Choroid plexus epithelial cell (primary cell): Measurements from ENCODE around the gene MOCS1.

ENCODE experiments used
- DNase-seq: peaks from one replicate; pipeline ENCODE4 v3.0.0-alpha.2; 2010; ENCODE audit warnings: low read depth
- H3K4me3 ChIP-seq: 2 replicates; pipeline ENCODE4 v1.5.1; 2011; ENCODE audit warnings: low read depth, mild to moderate bottlenecking, control low read depth, low read length, moderate library complexity
- CTCF ChIP-seq: conservative IDR thresholded peaks from 2 replicates; pipeline ENCODE4 v1.5.1; 2011; ENCODE audit warnings: low read depth, mild to moderate bottlenecking, control low read depth, inconsistent platforms, low read length, moderate library complexity

The MOCS1 gene

GRCh38 chr6:39899554-39900295 lies 34.5 kb downstream of the MOCS1 start:
- TF ChIP-seq CTCF: no peak
- no peak overlapping the region for H3K4me3 ChIP-seq
- no peak for DNase-seq

DNA sequence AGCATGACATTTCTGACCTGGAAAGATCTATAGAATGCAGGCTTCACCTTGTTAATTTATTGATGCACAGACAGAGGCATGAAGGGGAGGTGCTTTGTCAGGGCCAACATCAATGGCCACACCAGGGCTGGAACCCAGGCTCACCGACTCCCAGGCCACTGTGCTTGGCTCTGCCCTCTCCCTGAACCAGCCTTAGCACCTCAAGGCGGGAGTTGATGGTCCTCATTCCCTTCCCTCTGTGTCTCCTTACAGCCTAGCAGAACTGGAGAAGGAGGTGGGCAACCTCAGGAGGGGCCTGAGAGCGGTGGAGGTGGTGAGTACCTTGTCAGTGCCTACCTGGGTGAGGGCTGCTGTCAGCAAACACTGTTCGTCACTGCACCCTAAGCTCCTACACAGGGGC lies 35.6 kb downstream of the MOCS1 start:
- TF ChIP-seq CTCF: no peak
- no peak for DNase-seq
- H3K4me3 ChIP-seq: no peak overlapping the region

DNA sequence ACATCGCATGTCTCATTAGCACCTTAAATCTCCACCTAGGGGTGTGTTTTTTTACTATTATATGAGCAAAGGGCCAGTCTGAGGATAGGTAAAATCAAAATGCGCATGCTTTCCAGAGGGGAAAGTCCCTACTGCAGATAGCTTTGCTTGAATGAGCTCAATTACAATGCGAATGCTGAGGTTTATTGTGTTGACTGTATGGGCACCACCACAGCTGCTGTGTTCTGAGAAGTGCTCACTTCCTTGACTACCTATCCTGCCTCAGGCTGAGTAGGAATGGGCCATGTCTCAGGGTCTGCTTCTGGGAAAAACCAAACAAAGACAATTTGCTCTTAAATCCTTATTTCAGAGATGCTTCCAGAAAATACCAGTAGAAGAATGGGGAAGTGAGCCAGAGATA lies 36.6 kb downstream of the MOCS1 start:
- no peak for DNase-seq
- H3K4me3 ChIP-seq: no peak overlapping the region
- no peak for TF ChIP-seq CTCF

- no peak overlapping the region for H3K4me3 ChIP-seq
- no peak for TF ChIP-seq CTCF
- no peak for DNase-seq
Observed at GRCh38 chr6:39896701-39897100, 37.6 kb downstream of the MOCS1 start.

- TF ChIP-seq CTCF: no peak
- DNase-seq: no peak
- no peak overlapping the region for H3K4me3 ChIP-seq
Observed at GRCh38 chr6:39893286-39893685, 41.0 kb downstream of the MOCS1 start.

DNA sequence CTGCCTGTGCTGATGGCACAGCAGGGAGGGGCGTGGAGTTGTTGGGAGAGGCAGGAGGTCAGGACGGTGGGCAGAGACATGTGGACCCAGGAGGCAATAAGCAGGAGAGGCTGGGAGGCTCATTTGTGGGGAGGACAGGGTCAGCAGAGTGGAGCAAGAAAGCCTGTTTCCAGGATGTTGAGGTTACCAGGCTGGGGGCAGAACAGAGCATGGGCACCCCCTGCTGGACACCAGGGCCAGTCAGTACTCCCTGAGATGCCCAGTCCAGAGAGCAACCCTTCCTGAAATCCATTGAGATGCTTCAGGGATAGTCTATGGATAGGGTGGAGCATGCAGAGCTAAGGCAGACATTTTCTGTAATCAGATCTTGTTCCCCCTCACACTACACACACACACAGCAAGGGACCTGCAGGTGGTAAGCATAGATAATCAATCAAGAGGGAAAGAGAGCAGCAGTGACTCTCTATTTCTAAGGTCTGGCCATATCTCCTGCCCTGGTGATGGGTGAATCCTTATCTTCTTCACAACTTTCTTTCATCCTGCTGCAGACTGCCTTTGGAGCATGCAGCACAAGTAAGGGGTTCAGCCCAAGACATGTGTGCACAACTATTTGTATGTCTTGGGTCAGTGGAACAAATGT lies 41.7 kb downstream of the MOCS1 start:
- peak; percentile 96 for TF ChIP-seq CTCF
- no peak overlapping the region for H3K4me3 ChIP-seq
- DNase-seq: peak; percentile 86

- H3K4me3 ChIP-seq: no peak overlapping the region
- TF ChIP-seq CTCF: no peak
- DNase-seq: peak; percentile 56
Observed at GRCh38 chr6:39891976-39892375, 42.3 kb downstream of the MOCS1 start.
